ENCODE data around the gene PLBD2.

DNA sequence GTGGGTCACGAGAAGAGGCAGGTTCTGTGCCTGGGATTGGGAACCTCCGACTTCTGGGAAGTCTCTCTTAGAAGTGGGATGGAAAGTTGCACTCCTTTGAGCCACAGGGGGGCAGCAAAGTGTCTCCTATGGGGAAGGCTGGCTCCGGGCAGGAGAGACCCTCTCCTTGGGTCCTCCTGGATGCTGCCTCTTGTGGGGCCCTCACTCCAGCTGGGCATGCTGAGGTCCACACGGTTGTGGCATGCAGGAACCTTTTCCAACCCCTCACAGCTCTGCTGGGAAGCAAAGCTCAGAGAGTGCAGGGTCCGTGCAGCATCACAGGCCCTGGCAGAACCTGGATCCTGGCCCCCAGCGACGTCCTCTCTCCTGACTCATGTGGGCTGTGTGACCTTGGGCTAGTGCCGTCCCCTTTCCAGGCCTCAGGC, 81.2 kb downstream of the PLBD2 start:
- TF ChIP-seq CTCF (conservative IDR thresholded peaks at IDR 0.05 in 1 of 2, IDR thresholded peaks at IDR 0.05 in 1 of 2; ENCODE audit: low read depth in 1 of 2, low read length in 2 of 2) (peak; percentile 60 to 76), EZH2 (IDR thresholded peaks at IDR 0.05; ENCODE audit: low read length, missing control alignments) (no peak)
